ENCODE results near the gene SRRT.
"Not testable (repeated sequence)": the region's sequence is repeated elsewhere in the genome, so short reads cannot be mapped to it uniquely, and the experiment has no call there.

The SRRT gene

GRCh38 chr7:100933734-100934133 lies 58.8 kb downstream of the SRRT start:
- no peak overlapping the region for H3K4me3 ChIP-seq (ENCODE audit: low read length)
- no peaks in the 10 kb centered on the region for H3K27me3 ChIP-seq (ENCODE audit: insufficient read depth, low read length)
- H3K9me3 ChIP-seq (ENCODE audit: low read length), result no peaks in the 10 kb centered on the region
- H3K4me1 ChIP-seq (ENCODE audit: insufficient read depth, low read length), result no peaks in the 10 kb centered on the region
- H2AFZ ChIP-seq (ENCODE audit: low read depth, low read length), result no peak overlapping the region
- H3K36me3 ChIP-seq (ENCODE audit: insufficient read depth, low read length), result no peaks in the 10 kb centered on the region

- not testable (repeated sequence) for H3K27me3 ChIP-seq (ENCODE audit: insufficient read depth, low read length); H3K4me1 ChIP-seq (ENCODE audit: insufficient read depth, low read length); H3K4me3 ChIP-seq (ENCODE audit: low read length); H3K36me3 ChIP-seq (ENCODE audit: insufficient read depth, low read length); H2AFZ ChIP-seq (ENCODE audit: low read depth, low read length); H3K9me3 ChIP-seq (ENCODE audit: low read length)
These were observed 60.5 kb downstream of the SRRT start for GRCh38 chr7:100935381-100935780.

- H3K4me3 ChIP-seq (ENCODE audit: low read length); H3K9me3 ChIP-seq (ENCODE audit: low read length); H3K27me3 ChIP-seq (ENCODE audit: insufficient read depth, low read length); H3K4me1 ChIP-seq (ENCODE audit: insufficient read depth, low read length); H2AFZ ChIP-seq (ENCODE audit: low read depth, low read length); H3K36me3 ChIP-seq (ENCODE audit: insufficient read depth, low read length): not testable (repeated sequence)
These were observed 61.3 kb downstream of the SRRT start for GRCh38 chr7:100936167-100936566.
